ENCODE measurements around the gene TNFRSF13B. TPM values are rescaled to one million over a fixed set of nuclear protein-coding genes. Genes with fewer than 3 reads are reported as not detected.

Gene TNFRSF13B
- polyA plus RNA-seq, 1 of the 3 experiments (the other 2 are of a cell fraction), result not detected

- TF ChIP-seq, protein P1, sequence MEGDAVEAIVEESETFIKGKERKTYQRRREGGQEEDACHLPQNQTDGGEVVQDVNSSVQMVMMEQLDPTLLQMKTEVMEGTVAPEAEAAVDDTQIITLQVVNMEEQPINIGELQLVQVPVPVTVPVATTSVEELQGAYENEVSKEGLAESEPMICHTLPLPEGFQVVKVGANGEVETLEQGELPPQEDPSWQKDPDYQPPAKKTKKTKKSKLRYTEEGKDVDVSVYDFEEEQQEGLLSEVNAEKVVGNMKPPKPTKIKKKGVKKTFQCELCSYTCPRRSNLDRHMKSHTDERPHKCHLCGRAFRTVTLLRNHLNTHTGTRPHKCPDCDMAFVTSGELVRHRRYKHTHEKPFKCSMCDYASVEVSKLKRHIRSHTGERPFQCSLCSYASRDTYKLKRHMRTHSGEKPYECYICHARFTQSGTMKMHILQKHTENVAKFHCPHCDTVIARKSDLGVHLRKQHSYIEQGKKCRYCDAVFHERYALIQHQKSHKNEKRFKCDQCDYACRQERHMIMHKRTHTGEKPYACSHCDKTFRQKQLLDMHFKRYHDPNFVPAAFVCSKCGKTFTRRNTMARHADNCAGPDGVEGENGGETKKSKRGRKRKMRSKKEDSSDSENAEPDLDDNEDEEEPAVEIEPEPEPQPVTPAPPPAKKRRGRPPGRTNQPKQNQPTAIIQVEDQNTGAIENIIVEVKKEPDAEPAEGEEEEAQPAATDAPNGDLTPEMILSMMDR (IDR thresholded peaks at IDR 0.05), result no peak
Observed at GRCh38 chr17:16929757-16930520, 42.0 kb downstream of the TNFRSF13B start (continued).

- no peak overlapping the region for H2AFZ ChIP-seq (ENCODE audit: low read depth)
- H3K36me3 ChIP-seq (replicated peaks in 1 of 2; ENCODE audit: control insufficient read depth in 1 of 2, insufficient read depth in 2 of 2, low read length in 1 of 2), result no peaks in the 10 kb centered on the region
- no peaks in the 10 kb centered on the region for H3K9me2 ChIP-seq
- no peaks in the 10 kb centered on the region for H4K20me1 ChIP-seq (ENCODE audit: insufficient read depth)
- TF ChIP-seq, protein P2, sequence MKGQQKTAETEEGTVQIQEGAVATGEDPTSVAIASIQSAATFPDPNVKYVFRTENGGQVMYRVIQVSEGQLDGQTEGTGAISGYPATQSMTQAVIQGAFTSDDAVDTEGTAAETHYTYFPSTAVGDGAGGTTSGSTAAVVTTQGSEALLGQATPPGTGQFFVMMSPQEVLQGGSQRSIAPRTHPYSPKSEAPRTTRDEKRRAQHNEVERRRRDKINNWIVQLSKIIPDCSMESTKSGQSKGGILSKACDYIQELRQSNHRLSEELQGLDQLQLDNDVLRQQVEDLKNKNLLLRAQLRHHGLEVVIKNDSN (IDR thresholded peaks at IDR 0.05; ENCODE audit: borderline replicate concordance, low read depth), result no peak
- TF ChIP-seq YY1 (IDR thresholded peaks at IDR 0.05; ENCODE audit: low read depth) (no peak), RCOR1 (IDR thresholded peaks at IDR 0.05; ENCODE audit: low read length) (no peak), CHD2 (IDR thresholded peaks at IDR 0.05; ENCODE audit: low read length, partially characterized antibody) (no peak), FOSL2 (IDR thresholded peaks at IDR 0.05; ENCODE audit: borderline replicate concordance, low read depth) (no peak), FOXM1 (IDR thresholded peaks at IDR 0.05; ENCODE audit: low read depth) (no peak), POLR2AphosphoS5 (IDR thresholded peaks at IDR 0.05; ENCODE audit: low read depth, low read length) (no peak), TAF1 (IDR thresholded peaks at IDR 0.05; ENCODE audit: borderline replicate concordance, low read depth, low read length) (no peak), MAX (IDR thresholded peaks at IDR 0.05; ENCODE audit: low read depth) (no peak), FOXJ3 (CRISPR knock-in tag; IDR thresholded peaks at IDR 0.05) (no peak), MXI1 (IDR thresholded peaks at IDR 0.05; ENCODE audit: low read depth, low read length) (no peak)
- TF ChIP-seq, protein P3, sequence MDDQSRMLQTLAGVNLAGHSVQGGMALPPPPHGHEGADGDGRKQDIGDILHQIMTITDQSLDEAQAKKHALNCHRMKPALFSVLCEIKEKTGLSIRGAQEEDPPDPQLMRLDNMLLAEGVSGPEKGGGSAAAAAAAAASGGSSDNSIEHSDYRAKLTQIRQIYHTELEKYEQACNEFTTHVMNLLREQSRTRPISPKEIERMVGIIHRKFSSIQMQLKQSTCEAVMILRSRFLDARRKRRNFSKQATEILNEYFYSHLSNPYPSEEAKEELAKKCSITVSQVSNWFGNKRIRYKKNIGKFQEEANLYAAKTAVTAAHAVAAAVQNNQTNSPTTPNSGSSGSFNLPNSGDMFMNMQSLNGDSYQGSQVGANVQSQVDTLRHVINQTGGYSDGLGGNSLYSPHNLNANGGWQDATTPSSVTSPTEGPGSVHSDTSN (IDR thresholded peaks at IDR 0.05), result no peak
- TF ChIP-seq, protein P4, sequence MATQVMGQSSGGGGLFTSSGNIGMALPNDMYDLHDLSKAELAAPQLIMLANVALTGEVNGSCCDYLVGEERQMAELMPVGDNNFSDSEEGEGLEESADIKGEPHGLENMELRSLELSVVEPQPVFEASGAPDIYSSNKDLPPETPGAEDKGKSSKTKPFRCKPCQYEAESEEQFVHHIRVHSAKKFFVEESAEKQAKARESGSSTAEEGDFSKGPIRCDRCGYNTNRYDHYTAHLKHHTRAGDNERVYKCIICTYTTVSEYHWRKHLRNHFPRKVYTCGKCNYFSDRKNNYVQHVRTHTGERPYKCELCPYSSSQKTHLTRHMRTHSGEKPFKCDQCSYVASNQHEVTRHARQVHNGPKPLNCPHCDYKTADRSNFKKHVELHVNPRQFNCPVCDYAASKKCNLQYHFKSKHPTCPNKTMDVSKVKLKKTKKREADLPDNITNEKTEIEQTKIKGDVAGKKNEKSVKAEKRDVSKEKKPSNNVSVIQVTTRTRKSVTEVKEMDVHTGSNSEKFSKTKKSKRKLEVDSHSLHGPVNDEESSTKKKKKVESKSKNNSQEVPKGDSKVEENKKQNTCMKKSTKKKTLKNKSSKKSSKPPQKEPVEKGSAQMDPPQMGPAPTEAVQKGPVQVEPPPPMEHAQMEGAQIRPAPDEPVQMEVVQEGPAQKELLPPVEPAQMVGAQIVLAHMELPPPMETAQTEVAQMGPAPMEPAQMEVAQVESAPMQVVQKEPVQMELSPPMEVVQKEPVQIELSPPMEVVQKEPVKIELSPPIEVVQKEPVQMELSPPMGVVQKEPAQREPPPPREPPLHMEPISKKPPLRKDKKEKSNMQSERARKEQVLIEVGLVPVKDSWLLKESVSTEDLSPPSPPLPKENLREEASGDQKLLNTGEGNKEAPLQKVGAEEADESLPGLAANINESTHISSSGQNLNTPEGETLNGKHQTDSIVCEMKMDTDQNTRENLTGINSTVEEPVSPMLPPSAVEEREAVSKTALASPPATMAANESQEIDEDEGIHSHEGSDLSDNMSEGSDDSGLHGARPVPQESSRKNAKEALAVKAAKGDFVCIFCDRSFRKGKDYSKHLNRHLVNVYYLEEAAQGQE (IDR thresholded peaks at IDR 0.05; ENCODE audit: low read depth, low read length), result no peak
- no peaks in the 10 kb centered on the region for H3K9me3 ChIP-seq
- H3K4me3 ChIP-seq (ENCODE audit: low read depth in 2 of 2, low read length in 1 of 2), result no peak overlapping the region
- H3F3A ChIP-seq (replicated peaks; ENCODE audit: insufficient read depth), result no peaks in the 10 kb centered on the region
- H3K79me2 ChIP-seq (ENCODE audit: insufficient read depth), result no peaks in the 10 kb centered on the region
- H3K27ac ChIP-seq (ENCODE audit: low read depth in 2 of 2, low read length in 1 of 2), result no peak overlapping the region
- H3K27me3 ChIP-seq (ENCODE audit: insufficient read depth), result peaks cover 6% of the 10 kb centered on the region
- 45% methylated on average over 12 of the region's 12 CpGs for WGBS (ENCODE audit: low lambda C conversion rate)
- POLR2A ChIA-PET, result no interaction called here
- DNase-seq, result no peak
- H3K4me1 ChIP-seq (ENCODE audit: control insufficient read depth in 1 of 2, insufficient read depth in 2 of 2, low read depth in 1 of 2, low read length in 1 of 2), result no peaks in the 10 kb centered on the region
- H3K9ac ChIP-seq, result no peak overlapping the region
- CTCF ChIA-PET, result interaction anchor here (2.2 kb wide), 1 partner anchor 62 kb away, joined by 6 read pairs; no protein-coding TSS in a partner anchor
- H3K4me2 ChIP-seq, result no peak overlapping the region
Observed at GRCh38 chr17:16929035-16929680, 42.8 kb downstream of the TNFRSF13B start.
